ENCODE data around the gene SHROOM1. TPM values are rescaled to one million over a fixed set of nuclear protein-coding genes. Genes with fewer than 3 reads are reported as not detected.

Gene SHROOM1
- total and polyA plus RNA-seq, 3 experiments from 2014 or later, result 1.6 to 2.0 TPM; not detected in 1

DNA sequence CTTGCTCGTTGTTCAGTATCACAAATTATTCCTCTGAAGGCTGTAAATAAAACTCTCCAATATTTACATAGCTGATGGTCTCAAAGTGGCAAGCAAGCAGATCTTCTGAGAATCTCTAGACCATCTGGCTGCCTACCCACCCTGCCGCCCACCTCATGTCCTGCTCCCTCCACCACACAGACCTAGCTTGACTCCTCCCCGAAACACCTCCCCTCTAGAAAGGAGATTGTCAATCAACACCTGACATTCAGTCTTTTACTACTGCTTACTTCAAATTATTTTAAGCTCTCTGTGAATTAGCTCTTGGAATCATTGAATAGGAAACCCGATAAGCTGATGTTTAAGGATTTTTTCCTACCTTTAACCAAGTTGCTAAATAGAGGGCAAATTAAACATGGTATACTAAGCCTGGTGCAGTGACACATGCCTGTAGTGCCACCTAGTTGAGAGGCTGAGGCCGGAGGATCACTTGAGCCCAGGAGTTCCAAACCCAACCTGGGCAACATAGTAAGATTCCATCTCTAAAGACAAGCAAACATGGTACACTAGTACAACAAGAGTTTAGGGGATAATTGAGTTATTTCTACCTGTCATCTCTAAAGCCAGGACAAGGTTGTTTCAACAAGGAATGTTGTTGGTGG lies 28.3 kb downstream of the SHROOM1 start:
- no peaks in the 10 kb centered on the region for H3K27me3 ChIP-seq (ENCODE audit: insufficient read depth, low read length, poor library complexity, severe bottlenecking)
- Mint-ChIP-seq H3K9me3 (no peaks in the 10 kb centered on the region), H3K27ac (no peak overlapping the region), H3K27me3 (peaks cover 24 to 56% of the 10 kb centered on the region in 2 donors), H3K4me1 (no peaks in the 10 kb centered on the region), H3K4me3 (no peak overlapping the region), H3K36me3 (peaks cover 0 to 2% (median 0%) of the 10 kb centered on the region in 3 donors)
- DNase-seq, result no peak
- CTCF ChIA-PET, result interaction anchor here (0.8 to 3.0 kb wide), 5 partner anchors 10 to 206 kb away, joined by 3 to 12 read pairs (median 4); partner anchors contain the start of genes KIF3A and SHROOM1
- no peak overlapping the region for H3K4me3 ChIP-seq (ENCODE audit: low read length)
- no peak overlapping the region for H3K27ac ChIP-seq (ENCODE audit: low read depth, low read length)
- POLR2A ChIA-PET, result no interaction called here
- no peaks in the 10 kb centered on the region for H3K9me3 ChIP-seq (ENCODE audit: low read length)
- H3K36me3 ChIP-seq (ENCODE audit: insufficient read depth, low read length), result no peaks in the 10 kb centered on the region
- no peaks in the 10 kb centered on the region for H3K4me1 ChIP-seq (ENCODE audit: insufficient read depth, low read length)

DNA sequence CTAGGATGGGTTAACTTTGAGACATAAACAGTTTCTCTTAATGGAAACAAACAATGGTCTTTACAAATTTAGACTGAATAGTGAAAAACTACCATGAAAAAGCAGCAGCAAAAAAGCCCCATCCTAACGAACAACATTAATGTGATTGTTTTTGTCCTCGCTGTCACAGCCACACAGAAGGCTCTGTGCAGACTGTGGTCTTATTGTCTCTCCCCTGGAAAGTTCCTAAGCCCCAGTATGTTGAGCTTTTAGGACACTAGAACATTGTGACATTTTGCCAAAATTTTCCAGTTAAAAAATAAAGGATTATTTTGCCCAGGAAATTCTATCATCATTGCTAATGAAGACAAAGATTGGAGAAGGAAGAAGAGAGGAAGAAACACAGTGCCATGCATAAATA lies 29.9 kb downstream of the SHROOM1 start:
- Mint-ChIP-seq H3K27ac (no peak overlapping the region), H3K27me3 (peaks cover 22 to 61% of the 10 kb centered on the region in 2 donors), H3K4me3 (no peak overlapping the region)

GRCh38 chr5:132799392-132799791 lies 31.1 kb downstream of the SHROOM1 start:
- Histone ChIP-seq H3K27me3 (ENCODE audit: insufficient read depth, low read length, poor library complexity, severe bottlenecking) (no peaks in the 10 kb centered on the region), H3K4me3 (ENCODE audit: low read length) (no peak overlapping the region), H3K4me1 (ENCODE audit: insufficient read depth, low read length) (no peaks in the 10 kb centered on the region), H3K9me3 (ENCODE audit: low read length) (no peaks in the 10 kb centered on the region), H3K27ac (ENCODE audit: low read depth, low read length) (no peak overlapping the region), H3K36me3 (ENCODE audit: insufficient read depth, low read length) (no peaks in the 10 kb centered on the region)
- Mint-ChIP-seq H3K9me3 (no peaks in the 10 kb centered on the region), H3K27ac (no peak overlapping the region), H3K4me3 (no peak overlapping the region), H3K36me3 (peaks cover 0 to 2% (median 0%) of the 10 kb centered on the region in 3 donors), H3K27me3 (peaks cover 18 to 60% of the 10 kb centered on the region in 2 donors), H3K4me1 (no peaks in the 10 kb centered on the region)
- DNase-seq, result no peak
- POLR2A ChIA-PET, result no interaction called here
- CTCF ChIA-PET, result no interaction called here

More for the DNA sequence above, 29.9 kb downstream of the SHROOM1 start:
- H3K4me1 ChIP-seq (ENCODE audit: insufficient read depth, low read length), result no peaks in the 10 kb centered on the region
- ChIA-PET POLR2A (no interaction called here), CTCF (interaction anchor here (1.2 to 3.0 kb wide), 5 partner anchors 20 to 275 kb away, joined by 4 to 12 read pairs (median 4); partner anchors contain the start of genes CCNI2, KIF3A and SHROOM1)
- no peaks in the 10 kb centered on the region for H3K9me3 ChIP-seq (ENCODE audit: low read length)
- H3K27ac ChIP-seq (ENCODE audit: low read depth, low read length), result no peak overlapping the region
- no peak overlapping the region for H3K4me3 ChIP-seq (ENCODE audit: low read length)
- H3K27me3 ChIP-seq (ENCODE audit: insufficient read depth, low read length, poor library complexity, severe bottlenecking), result no peaks in the 10 kb centered on the region
- no peak for DNase-seq
- Mint-ChIP-seq H3K36me3 (peaks cover 0 to 2% (median 0%) of the 10 kb centered on the region in 3 donors), H3K4me1 (no peaks in the 10 kb centered on the region), H3K9me3 (no peaks in the 10 kb centered on the region)
- H3K36me3 ChIP-seq (ENCODE audit: insufficient read depth, low read length), result no peaks in the 10 kb centered on the region

GRCh38 chr5:132797651-132798050 lies 32.8 kb downstream of the SHROOM1 start:
- POLR2A ChIA-PET, result no interaction called here
- no peak overlapping the region for H3K4me3 Mint-ChIP-seq

DNA sequence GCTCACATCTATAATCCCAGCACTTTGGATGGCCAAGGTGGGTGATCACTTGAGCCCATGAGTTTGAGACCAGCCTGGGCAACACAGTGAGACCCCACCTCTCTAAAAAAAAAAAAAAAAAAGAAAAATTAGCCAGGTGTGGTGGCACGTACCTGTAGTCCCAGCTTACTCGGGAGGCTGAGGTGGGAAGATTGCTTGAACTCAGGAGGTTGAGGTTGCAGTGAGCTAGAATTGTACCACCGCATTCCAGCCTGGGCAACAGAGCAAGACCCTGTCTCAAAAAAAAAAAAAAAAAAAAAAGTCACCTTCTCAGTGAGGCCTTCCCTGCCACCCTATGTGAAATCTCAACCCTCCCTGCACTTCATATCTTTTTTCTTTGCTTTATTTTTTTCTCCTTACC lies 39.4 kb downstream of the SHROOM1 start:
- Mint-ChIP-seq H3K27ac (no peak overlapping the region), H3K4me1 (no peaks in the 10 kb centered on the region), H3K4me3 (no peak overlapping the region), H3K9me3 (peaks cover 0 to 2% (median 0%) of the 10 kb centered on the region in 5 donors), H3K36me3 (peaks cover 0 to 3% (median 3%) of the 10 kb centered on the region in 3 donors), H3K27me3 (peaks cover 10 to 25% of the 10 kb centered on the region in 2 donors)
- POLR2A ChIA-PET, result no interaction called here
- CTCF ChIA-PET, result interaction anchor here (1.5 kb wide), 1 partner anchor 8 kb away, joined by 5 read pairs; no protein-coding TSS in a partner anchor
- no peaks in the 10 kb centered on the region for H3K36me3 ChIP-seq (ENCODE audit: insufficient read depth, low read length)
- no peak overlapping the region for H3K4me3 ChIP-seq (ENCODE audit: low read length)
- H3K4me1 ChIP-seq (ENCODE audit: insufficient read depth, low read length), result no peaks in the 10 kb centered on the region
- no peak for DNase-seq
- no peaks in the 10 kb centered on the region for H3K27me3 ChIP-seq (ENCODE audit: insufficient read depth, low read length, poor library complexity, severe bottlenecking)
- H3K27ac ChIP-seq (ENCODE audit: low read depth, low read length), result no peak overlapping the region
- no peaks in the 10 kb centered on the region for H3K9me3 ChIP-seq (ENCODE audit: low read length)

More at GRCh38 chr5:132797651-132798050, 32.8 kb downstream of the SHROOM1 start:
- H3K4me3 ChIP-seq (ENCODE audit: low read length), result no peak overlapping the region
- Mint-ChIP-seq H3K36me3 (peaks cover 0 to 2% (median 0%) of the 10 kb centered on the region in 3 donors), H3K27ac (no peak overlapping the region), H3K9me3 (no peaks in the 10 kb centered on the region), H3K27me3 (peaks cover 20 to 52% of the 10 kb centered on the region in 2 donors), H3K4me1 (no peaks in the 10 kb centered on the region)
- H3K9me3 ChIP-seq (ENCODE audit: low read length), result no peaks in the 10 kb centered on the region
- H3K27me3 ChIP-seq (ENCODE audit: insufficient read depth, low read length, poor library complexity, severe bottlenecking), result no peaks in the 10 kb centered on the region
- no peak overlapping the region for H3K27ac ChIP-seq (ENCODE audit: low read depth, low read length)
- CTCF ChIA-PET, result interaction anchor here (0.8 to 1.2 kb wide), 2 partner anchors 9 to 20 kb away, joined by 3 read pairs; no protein-coding TSS in a partner anchor
- H3K36me3 ChIP-seq (ENCODE audit: insufficient read depth, low read length), result no peaks in the 10 kb centered on the region
- DNase-seq, result no peak
- H3K4me1 ChIP-seq (ENCODE audit: insufficient read depth, low read length), result no peaks in the 10 kb centered on the region

DNA sequence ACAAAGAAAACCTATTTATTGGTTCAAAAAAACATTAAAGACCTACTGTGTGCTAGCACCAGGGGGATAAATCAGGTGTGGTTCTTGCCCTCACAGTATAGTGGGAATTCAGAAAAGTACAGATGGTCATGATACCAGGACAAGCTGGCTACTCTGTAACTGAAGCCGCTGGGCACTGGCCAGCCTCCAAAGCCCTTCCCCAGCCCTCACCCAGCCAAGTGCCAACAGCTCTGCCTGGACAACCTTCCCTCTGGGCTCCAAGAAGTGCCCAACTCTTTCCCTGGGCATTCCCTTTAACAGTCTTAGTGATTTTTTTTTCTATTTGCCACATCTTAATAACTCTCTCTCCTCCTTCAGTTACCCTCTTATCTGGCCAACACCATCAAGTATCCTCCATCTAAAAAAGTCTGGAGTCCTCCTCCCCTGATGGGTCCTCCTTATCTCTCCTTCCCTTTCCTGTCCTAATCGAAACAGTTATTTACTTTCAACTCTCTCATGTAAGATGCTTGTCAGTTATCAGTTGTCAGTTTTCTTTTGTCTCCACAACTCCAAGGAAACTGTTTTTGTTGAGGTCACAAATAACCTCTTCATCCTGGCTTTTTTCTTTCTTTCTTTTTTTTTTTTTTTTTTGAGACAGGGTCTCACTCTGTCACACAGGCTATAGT lies 40.1 kb downstream of the SHROOM1 start:
- Histone ChIP-seq H3K27me3 (ENCODE audit: insufficient read depth, low read length, poor library complexity, severe bottlenecking) (no peaks in the 10 kb centered on the region), H3K36me3 (ENCODE audit: insufficient read depth, low read length) (no peaks in the 10 kb centered on the region), H3K4me3 (ENCODE audit: low read length) (no peak overlapping the region), H3K4me1 (ENCODE audit: insufficient read depth, low read length) (no peaks in the 10 kb centered on the region), H3K9me3 (ENCODE audit: low read length) (no peaks in the 10 kb centered on the region), H3K27ac (ENCODE audit: low read depth, low read length) (no peak overlapping the region)
- no peaks in the 10 kb centered on the region for H3K4me1 Mint-ChIP-seq
- peaks cover 6 to 29% of the 10 kb centered on the region in 2 donors for H3K27me3 Mint-ChIP-seq
- DNase-seq, result no peak
- H3K36me3 Mint-ChIP-seq, result peaks cover 0 to 3% (median 3%) of the 10 kb centered on the region in 3 donors
- peak overlapping the region in 1 of 8 donors; percentile 27 for H3K27ac Mint-ChIP-seq
- ChIA-PET CTCF (no interaction called here), POLR2A (no interaction called here)
- no peak overlapping the region for H3K4me3 Mint-ChIP-seq
- H3K9me3 Mint-ChIP-seq, result peaks cover 0 to 2% (median 0%) of the 10 kb centered on the region in 5 donors

DNA sequence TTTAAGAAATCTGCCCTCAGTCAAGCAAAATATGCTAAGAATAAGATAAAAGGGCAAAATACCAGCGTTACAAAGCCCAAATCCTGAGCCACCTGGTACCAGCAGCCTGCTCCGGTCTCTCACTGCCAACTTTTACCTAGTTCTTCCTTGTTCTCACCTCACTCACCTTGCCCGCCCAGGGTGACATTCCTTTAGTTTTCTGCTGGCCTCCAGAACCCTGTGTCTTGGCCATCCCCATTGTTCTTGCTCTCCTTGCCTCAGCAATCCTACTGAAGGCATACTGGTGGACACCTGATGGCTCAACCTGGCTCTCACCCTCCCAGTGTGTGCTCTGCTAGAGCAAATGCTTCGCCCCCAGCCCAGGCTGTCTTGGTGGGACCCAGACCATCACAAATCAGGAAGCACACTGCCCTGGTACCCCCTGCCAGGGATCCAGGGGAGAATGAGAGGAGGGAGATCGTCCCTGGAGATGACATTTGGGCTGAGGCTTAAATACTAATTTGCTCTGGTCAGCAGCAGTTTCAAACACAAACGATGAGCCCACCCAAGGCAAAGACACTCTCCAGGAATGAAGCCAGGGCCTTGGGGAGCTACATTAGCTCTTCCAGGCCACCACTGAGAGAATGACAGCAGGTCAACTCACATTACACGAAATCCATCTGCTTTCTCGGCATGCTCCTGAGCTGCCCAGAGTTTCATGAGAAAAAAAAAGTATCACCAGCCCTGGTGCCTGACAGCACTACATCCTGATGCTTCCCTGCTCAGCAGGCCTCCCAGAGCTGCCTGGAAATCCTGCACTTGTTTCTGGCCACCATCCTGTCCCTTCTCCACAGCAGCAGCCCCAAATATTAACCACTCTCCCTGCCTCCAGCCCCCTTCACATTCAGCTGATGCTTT lies 41.2 kb downstream of the SHROOM1 start:
- CTCF ChIA-PET, result no interaction called here
- H3K4me1 ChIP-seq (ENCODE audit: insufficient read depth, low read length), result no peaks in the 10 kb centered on the region
- H3K4me3 Mint-ChIP-seq, result no peak overlapping the region
- peaks cover 10 to 28% of the 10 kb centered on the region in 2 donors for H3K27me3 Mint-ChIP-seq
- H3K36me3 Mint-ChIP-seq, result peaks cover 0 to 3% (median 3%) of the 10 kb centered on the region in 3 donors
- peak overlapping the region; percentile 20 for H3K27ac ChIP-seq (ENCODE audit: low read depth, low read length)
- no peak overlapping the region for H3K4me3 ChIP-seq (ENCODE audit: low read length)
- DNase-seq, result no peak
- peaks cover 0 to 2% (median 0%) of the 10 kb centered on the region in 5 donors for H3K9me3 Mint-ChIP-seq
- no peaks in the 10 kb centered on the region for H3K9me3 ChIP-seq (ENCODE audit: low read length)
- no peaks in the 10 kb centered on the region for H3K27me3 ChIP-seq (ENCODE audit: insufficient read depth, low read length, poor library complexity, severe bottlenecking)
- POLR2A ChIA-PET, result no interaction called here
- no peaks in the 10 kb centered on the region for H3K36me3 ChIP-seq (ENCODE audit: insufficient read depth, low read length)
- peak overlapping the region in 1 of 8 donors; percentile 74 for H3K27ac Mint-ChIP-seq
- no peaks in the 10 kb centered on the region for H3K4me1 Mint-ChIP-seq
